Stimulated activated CD8-positive, alpha-beta memory T cell treated with anti-CD3 and anti-CD28 coated beads, Interleukin-12 subunit alpha, Interleukin-12 subunit beta, amount 100 ng/mL, for 24 hours (primary cell): Measurements from ENCODE around the gene LRRC51.
"Not testable (repeated sequence)": the region's sequence is repeated elsewhere in the genome, so short reads cannot be mapped to it uniquely, and the experiment has no call there.

ENCODE experiments used
- DNase-seq: peaks from one replicate; pipeline ENCODE4 v3.0.0-alpha.2; 2020; ENCODE audit errors: extremely low read depth

LRRC51 gene

DNA sequence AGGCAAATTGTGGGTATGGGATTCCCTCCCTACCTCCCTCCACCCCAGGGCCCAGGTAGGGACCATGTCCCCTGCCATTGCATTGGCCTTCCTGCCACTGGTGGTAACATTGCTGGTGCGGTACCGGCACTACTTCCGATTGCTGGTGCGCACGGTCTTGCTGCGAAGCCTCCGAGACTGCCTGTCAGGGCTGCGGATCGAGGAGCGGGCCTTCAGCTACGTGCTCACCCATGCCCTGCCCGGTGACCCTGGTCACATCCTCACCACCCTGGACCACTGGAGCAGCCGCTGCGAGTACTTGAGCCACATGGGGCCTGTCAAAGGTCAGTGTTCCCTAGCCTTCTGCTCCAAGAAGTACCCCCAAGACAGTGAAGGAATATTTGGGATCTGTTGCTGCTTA, 25.2 kb downstream of the LRRC51 start, which contains the start of gene TOMT:
Gene TOMT (plus strand): TSS at position 37 of the 400 bp plus-strand sequence. CDS start 28 bp downstream, at position 65.
- no peak for DNase-seq

- DNase-seq, result no peak
Observed at GRCh38 chr11:72111300-72112142, 30.9 kb downstream of the LRRC51 start.

- peak; percentile 98 for DNase-seq
Observed at GRCh38 chr11:72112143-72112977, 31.7 kb downstream of the LRRC51 start, which contains the start of gene ANAPC15. TSS of gene ANAPC15 (minus strand) at chr11:72112695. CDS start at chr11:72111276, 1,419 bp downstream.

DNA sequence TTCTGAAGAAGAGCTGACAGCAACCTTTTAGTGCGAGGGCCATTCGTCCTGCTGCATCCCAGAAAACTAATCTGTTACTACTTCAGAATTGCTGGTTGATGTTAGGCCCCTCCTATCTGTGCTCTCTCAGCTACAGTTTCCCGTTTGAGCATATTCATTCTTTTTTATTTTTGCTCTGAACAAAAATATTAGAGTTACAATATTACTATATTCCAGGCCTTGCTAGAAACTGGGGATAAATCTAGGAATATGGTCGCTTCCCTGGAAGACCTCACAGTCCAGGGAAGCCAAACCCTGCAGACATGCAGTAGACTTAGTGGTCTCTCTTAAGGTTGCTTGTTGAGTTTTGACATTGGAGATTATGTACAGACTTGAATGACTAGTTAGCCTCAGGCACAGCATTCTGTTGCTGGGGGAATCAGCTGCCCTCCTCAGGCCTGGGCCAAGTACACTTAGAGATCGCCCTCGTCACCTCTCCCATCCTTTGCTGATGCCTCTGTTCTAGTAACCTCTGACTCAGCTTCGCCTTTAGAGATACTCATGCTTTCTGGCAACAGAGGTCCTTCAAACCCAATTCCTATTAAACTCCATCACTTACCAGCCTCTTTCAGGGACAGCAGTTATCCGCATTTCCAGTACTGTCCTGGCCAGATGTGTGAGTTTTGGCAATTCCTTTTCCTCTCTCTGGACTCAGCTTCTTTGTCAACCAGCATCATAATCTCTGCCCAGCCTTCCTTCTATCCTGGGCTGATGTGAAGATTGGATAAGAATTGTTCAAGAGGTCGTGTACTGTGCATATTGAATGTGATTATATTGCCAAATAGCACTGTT, 32.5 kb downstream of the LRRC51 start:
- no peak for DNase-seq

DNA sequence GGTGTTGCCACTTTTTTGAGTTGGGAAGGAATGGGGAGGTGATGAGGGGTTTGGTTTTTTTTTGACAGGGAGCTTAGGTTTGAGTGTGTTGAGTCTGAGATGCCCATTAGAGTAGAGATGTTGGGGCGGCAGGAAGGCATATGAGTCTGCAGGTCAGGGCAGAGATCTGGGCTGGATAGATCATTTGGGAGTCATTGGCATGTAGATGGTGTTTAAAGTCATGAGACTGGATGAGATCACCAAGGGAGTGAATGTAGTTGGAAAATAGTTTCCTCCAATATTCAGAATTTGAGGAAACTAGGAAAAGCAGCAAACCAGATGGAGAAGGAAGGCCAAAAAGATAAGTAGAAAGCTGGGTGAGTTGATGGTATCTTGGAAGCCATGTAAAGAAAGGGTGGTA, 33.9 kb downstream of the LRRC51 start:
- DNase-seq, result no peak

- no peak for DNase-seq
Observed at GRCh38 chr11:72116019-72116755, 35.5 kb downstream of the LRRC51 start.

GRCh38 chr11:72119198-72119597, 38.5 kb downstream of the LRRC51 start:
- DNase-seq, result no peak

DNA sequence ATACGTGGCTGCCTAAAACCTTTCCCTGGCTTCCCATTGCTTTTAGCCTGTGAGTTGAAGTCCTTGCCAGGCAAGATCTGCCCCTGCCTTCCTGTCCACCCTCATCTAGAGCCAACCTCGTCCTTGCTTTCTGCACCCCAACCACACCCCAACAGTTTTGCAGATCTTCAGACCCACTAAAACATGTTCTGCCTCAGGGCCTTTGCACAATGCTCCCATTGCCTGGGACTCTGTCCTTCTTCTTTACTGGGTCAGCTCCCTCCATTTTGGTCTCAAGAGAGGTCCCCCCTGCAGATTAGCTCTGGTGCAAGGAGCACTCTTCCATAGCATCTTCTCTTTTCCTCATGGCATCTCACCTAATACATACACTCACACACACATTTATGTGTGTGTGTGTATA, 40.3 kb downstream of the LRRC51 start:
- DNase-seq, result no peak

GRCh38 chr11:72122607-72123006, 42.0 kb downstream of the LRRC51 start:
- no peak for DNase-seq

GRCh38 chr11:72123117-72123653, 42.5 kb downstream of the LRRC51 start:
- no peak for DNase-seq

- no peak for DNase-seq
Observed at GRCh38 chr11:72124046-72124445, 43.4 kb downstream of the LRRC51 start.

DNA sequence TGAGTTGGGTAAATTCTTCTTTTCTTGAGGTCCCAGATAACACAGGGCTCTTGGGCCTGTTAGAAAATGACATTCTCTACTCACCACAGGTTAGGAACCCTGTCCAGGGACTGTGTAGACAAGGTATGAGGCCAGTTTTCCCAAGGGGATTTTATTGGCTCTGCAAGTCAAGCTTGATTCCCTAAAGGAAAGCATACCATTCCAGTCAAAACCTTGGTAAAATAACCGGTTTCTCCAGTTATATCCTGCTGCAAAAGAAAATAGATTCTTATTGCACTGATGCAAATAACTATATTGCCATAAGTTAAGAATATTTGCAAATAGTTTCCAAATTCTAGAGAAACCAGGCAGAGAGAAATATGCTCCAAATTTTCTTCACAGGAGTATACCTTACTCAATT, 45.3 kb downstream of the LRRC51 start:
- DNase-seq, result no peak

DNA sequence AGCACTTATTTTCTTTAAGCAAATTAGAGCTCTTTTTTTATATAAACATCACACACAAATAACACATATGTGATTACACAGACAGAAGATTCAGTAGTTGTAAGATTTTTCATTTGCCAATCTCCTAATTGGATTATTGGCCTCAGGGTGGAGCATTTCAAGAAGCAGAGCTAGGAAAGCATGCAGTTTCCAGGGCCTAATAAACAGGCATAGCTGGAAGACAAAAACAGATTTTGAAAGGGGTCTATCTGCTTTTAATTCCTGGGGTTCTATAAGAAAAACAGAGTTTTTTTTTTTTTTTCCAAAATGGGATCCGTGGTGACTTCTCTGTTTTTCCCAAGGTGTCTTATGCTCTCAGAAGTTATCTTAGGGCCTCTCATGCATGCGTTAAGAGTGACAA, 47.3 kb downstream of the LRRC51 start:
- no peak for DNase-seq

DNA sequence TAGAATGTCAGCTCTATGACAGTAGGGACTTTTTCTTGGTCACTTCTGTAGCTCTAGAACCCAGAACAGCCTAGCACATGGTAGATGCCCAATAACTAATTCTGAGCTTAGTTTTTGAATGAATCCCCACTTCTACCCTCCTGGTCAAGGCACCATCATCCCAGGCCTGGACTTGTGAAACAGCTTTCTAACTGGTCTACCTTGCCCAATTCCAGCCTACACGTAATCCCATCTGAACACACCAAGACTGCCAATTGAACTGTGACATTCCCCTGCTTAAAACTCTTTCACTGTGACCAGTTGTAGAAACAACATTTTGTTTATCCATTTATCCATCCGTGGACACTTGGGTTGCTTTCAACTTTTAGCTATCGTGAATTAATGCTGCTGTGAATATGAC, 48.7 kb downstream of the LRRC51 start:
- DNase-seq, result no peak

- DNase-seq, result no peak
Observed at GRCh38 chr11:72132646-72133045, 52.0 kb downstream of the LRRC51 start.

- DNase-seq, result not testable (repeated sequence)
Observed at GRCh38 chr11:72135473-72135872, 54.8 kb downstream of the LRRC51 start, which contains the start of gene FOLR3. TSS of gene FOLR3 (plus strand) at chr11:72135725. CDS start at chr11:72135953, 228 bp downstream.

DNA sequence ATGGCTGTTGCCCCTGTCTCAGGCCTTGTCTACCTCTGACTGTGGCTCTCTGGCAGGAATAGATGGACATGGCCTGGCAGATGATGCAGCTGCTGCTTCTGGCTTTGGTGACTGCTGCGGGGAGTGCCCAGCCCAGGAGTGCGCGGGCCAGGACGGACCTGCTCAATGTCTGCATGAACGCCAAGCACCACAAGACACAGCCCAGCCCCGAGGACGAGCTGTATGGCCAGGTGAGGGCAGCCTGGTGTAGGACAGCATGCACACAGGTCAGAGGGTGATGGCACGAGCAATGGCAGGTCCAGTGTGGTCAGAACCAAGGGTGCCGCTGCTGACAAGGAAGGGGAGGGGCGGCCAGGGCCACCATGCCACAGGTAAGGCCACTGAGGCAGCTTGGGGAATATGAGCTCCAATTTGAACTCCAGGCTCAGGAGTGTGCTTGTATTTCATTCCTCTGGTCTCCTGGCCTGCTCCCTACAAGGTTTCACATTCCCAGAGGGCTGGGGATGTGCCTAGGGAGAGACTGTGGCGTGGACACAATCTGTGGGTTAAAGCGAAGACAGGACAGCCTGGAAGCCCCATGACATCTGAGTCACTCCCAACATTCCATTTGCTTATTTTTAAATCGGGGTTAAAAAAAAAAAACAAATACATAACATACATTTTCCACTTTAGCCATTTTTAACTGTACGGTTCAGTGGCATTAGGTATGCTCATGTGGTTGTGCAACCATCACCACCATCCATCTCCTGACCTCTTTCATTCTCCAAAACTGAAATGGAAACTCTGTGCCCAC, 55.4 kb downstream of the LRRC51 start:
- no peak for DNase-seq

DNA sequence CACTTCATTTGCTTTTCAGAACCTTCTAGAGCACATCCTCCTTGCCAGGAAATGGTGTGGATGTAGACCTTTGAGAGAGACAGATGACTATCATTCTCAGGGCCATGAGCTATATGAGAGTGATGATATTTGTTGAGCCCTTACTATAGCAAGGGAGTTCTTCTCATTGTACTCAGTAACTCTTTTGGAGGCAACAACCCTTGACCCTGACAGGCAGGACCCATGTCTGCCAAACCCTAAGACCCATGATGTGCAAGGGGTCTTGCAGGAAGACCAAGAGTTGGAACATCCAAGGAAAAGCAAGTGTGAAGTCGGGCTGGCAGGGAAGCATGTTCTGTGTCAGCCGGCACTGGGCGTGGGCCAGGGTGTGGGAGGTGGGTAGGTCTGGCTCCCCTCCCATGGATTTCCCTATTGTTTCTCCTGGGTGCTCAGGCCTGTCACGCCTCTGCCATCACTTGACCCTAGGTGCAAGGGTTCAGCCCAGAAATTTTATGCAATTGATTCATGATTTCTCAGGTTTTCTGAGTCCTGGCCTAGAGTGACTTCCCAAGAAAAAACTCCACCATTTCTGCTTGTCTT, 56.1 kb downstream of the LRRC51 start:
- no peak for DNase-seq

DNA sequence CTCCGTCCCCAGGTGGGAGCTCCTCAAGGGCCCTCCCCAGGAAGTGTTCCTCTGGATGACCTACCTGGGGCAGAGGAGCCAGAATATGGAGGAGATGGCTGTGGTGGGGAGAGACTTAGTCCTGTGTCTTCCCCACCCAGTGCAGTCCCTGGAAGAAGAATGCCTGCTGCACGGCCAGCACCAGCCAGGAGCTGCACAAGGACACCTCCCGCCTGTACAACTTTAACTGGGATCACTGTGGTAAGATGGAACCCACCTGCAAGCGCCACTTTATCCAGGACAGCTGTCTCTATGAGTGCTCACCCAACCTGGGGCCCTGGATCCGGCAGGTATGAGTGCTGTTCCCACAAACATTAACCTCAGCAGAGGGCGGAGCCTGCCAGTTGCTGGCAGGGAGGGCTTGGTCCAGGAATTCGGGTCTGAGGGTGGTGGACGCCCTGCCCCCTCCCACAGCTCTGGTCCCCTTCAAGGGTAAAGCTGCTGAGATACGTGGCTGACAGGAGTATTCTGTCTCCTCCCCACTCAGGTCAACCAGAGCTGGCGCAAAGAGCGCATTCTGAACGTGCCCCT, 58.3 kb downstream of the LRRC51 start:
- DNase-seq, result no peak
